Stimulated activated CD4-positive, alpha-beta T cell treated with anti-CD3 and anti-CD28 coated beads, TNF-alpha, amount 100 ng/mL, for 24 hours (primary cell): ENCODE results near the gene METTL25B.
"Not testable (repeated sequence)": the region's sequence is repeated elsewhere in the genome, so short reads cannot be mapped to it uniquely, and the experiment has no call there.

Source experiments
- DNase-seq, 3 experiments: peaks; one replicate each; pipeline ENCODE4 v3.0.0-alpha.2; 2020; ENCODE audit warnings: low read depth in 3 of 3

The METTL25B gene

GRCh38 chr1:156748670-156749418 is 20.6 kb downstream of the METTL25B start:
- no peak for DNase-seq

- DNase-seq, result no peak
Measured at GRCh38 chr1:156749419-156750118, 21.3 kb downstream of the METTL25B start.

- DNase-seq, result peak in 1 of 3 experiments; percentile 28
Measured at GRCh38 chr1:156750191-156750672, 22.0 kb downstream of the METTL25B start.

DNA sequence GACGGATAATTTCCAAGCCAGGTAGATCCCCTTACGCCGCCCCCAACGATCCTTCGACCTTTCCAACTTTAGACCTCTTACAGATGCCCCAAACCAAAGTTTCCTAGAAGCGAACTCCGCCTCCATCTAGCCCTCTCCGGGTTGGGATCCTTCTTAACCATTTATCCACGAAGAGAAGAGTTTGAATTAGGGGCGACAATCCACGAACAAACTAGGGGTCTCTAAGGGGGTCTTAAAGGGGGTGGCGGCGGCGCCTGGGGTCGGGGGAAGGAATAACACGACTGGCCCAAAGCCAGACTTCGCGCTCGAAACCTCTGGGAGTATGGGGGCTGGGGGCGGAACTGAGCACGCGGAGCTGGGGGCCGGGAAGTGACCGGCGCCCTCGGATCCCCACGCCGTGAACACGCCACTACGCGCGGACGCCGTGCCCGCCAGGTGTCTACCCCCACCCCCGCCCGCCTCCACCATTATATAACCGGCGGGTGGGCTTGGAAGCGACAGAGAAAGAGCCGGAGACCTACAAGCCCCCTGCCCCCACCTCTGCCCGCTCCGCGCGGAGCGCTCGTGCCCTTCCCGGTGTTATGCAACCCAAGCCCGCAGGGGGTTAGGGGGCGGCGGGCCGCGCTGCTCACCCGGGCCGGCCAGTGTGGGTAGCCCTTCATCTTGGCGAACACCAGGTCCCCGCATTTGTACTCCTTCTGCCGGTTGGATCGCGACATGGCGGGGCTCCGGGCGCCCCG is 22.6 kb downstream of the METTL25B start:
- no peak for DNase-seq

GRCh38 chr1:156751451-156751756 is 23.1 kb downstream of the METTL25B start, which contains the start of gene HDGF:
HDGF (minus strand) TSS chr1:156751675; CDS start chr1:156751429, 246 bp downstream.
- no peak for DNase-seq

- DNase-seq, result peak; percentile 93 to 99 (median 96)
Measured at GRCh38 chr1:156751757-156752481, 23.6 kb downstream of the METTL25B start.

DNA sequence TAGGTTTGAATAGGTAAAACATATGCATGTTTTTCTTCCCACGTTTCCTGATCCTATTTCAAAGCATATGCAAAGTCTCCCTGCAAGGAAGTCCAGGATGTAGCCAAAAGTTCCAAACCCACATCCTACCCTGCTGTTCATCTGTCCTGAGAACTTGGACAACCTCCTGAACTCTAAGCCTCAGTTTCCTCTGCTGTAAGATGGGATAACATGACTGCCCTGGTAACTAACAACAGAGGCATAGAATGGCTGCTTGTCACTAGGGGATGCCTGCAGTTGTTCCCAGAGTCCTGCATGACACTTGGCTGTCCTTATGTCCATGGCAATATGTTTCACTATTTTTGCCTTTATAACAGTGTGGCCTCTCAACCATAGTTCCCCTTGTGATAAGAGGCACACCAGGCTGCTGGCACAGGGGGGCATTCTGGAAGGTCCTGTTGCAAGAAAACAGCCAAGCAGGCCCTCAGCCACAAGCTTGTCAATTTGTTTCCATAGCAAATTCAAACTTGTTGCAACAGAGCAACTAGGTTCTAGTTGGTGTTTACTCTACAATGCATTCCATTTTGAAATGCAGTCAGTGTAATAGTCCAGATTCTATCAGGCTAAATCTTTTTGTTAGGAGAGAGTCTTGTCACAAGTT is 24.7 kb downstream of the METTL25B start:
- no peak for DNase-seq

- no peak for DNase-seq
Measured at GRCh38 chr1:156754219-156754618, 25.9 kb downstream of the METTL25B start.

DNA sequence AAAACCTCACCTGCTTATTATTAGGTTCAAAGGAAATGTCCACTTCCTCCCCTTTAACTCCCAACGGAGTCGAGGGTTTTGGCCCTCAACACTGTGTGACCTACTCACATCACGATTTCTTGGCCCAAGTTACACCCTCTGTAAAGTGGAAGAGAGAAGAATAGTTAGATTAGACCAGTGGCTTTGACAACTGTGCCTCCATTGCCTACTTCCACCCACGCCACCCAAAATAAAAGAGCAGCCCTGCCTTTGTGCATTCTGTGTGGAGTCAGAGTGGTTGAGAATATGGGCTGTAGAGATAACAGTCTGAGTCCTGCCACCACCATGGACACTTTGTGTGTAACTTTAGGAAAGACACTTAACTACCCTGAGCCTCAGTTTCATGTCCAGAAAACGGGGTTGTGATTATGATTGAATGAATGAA is 27.3 kb downstream of the METTL25B start:
- DNase-seq, result no peak

- no peak for DNase-seq
Measured at GRCh38 chr1:156756355-156756754, 28.1 kb downstream of the METTL25B start.

DNA sequence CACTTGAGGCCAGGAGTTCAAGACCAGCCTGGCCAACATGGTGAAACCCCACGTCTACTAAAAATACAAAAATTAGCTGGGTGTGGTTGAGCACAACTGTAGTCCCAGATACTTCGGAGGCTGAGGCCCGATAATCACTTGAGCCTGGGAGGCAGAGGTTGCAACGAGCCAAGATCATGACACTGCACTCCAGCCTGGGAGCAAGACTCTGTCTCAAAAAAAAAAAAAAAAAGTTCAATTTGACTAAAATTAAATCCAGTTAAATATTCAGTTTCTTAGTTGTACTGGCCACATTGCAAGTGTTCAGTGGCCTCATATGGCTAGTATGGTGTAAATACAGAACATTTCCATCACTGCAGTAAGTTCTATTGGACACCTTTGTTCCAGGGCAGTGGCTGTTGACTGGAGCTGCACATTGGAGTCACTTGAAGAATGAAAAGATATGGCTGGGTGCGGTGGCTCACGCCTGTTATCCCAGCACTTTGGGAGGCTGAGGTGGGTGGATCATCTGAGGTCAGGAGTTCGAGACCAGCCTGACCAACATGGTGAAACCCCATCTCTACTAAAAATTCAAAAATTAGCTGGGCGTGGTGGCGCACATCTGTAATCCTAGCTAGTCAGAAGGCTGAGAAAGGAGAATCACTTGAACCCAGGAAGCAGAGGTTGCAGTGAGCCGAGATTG is 29.4 kb downstream of the METTL25B start:
- DNase-seq, result not testable (repeated sequence)

- no peak for DNase-seq
Measured at GRCh38 chr1:156760092-156760795, 32.0 kb downstream of the METTL25B start.

DNA sequence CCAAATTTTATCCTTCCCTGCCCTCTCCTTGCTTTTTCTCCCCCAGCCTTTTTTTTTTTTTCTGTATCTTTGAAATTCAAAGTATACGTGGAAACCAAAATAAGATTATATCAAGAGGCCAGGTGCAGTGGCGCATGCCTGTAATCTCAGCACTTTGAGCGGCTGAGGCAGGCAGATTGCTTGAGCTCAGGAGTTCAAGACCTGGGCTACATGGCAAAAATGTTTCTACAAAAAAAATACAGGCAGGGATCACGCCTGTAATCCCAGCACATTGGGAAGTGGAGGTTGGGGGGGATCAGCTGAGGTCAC is 32.5 kb downstream of the METTL25B start:
- no peak for DNase-seq

- not testable (repeated sequence) for DNase-seq
Measured at GRCh38 chr1:156765136-156765535, 36.9 kb downstream of the METTL25B start.

DNA sequence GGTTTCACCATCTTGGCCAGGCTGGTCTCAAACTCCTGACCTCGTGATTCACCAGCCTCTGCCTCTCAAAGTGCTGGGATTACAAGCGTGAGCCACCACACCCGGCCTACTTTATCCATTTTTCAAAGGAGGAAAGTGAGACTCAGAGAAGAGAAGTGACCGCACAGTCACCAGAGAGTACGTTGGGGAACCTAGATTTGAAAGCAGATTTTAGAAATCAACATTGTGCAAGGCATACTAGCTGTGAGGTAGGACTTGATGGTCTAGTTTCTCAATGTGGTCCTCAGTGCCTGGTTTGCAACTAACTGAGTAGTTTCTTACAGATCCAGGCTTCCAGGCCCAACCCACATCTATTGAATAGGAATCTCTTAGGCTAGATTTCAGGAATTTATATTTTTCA is 37.4 kb downstream of the METTL25B start:
- DNase-seq, result no peak

DNA sequence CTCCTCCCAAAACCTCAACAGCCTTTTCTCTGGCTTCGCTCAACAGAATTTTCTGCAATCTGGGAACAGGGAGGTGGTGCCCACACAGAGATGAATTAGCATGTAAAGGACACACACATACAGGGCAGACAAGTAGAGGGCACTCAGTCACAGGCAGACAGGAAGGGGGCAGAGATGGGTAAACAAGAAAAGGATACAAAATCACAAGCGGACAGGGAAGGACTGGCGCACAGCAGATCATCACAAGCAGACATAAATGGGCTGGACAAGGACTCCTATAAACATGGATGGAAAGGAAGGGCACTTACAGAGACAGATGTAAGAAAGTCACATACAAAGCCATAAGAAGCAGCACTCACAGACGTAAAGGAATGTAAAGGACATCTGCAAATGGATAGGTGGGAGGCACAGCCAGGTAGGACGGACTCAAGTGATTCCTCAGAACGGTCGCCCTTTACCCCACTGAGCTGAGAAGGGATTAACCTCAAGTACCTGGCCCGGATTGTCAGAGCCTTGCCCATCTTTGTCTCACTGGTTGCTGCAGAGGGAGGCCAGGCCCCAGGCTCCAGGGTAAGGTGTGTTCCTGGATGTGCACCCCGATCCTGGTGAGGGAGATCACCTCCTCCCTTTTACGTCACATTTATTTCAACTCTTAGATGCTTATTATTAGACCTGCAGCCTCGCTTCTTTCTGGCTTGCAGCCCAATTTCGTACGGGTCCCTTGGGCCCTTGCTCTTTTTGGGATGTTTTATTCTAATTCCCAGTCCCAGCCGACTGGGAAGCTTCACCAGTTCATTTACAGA is 38.2 kb downstream of the METTL25B start:
- no peak for DNase-seq

GRCh38 chr1:156767101-156767878 is 39.0 kb downstream of the METTL25B start, which contains the start of gene PRCC:
PRCC (plus strand) TSS chr1:156767535; CDS start chr1:156767772, 237 bp downstream.
- DNase-seq, result peak; percentile 90 to 96 (median 96)

DNA sequence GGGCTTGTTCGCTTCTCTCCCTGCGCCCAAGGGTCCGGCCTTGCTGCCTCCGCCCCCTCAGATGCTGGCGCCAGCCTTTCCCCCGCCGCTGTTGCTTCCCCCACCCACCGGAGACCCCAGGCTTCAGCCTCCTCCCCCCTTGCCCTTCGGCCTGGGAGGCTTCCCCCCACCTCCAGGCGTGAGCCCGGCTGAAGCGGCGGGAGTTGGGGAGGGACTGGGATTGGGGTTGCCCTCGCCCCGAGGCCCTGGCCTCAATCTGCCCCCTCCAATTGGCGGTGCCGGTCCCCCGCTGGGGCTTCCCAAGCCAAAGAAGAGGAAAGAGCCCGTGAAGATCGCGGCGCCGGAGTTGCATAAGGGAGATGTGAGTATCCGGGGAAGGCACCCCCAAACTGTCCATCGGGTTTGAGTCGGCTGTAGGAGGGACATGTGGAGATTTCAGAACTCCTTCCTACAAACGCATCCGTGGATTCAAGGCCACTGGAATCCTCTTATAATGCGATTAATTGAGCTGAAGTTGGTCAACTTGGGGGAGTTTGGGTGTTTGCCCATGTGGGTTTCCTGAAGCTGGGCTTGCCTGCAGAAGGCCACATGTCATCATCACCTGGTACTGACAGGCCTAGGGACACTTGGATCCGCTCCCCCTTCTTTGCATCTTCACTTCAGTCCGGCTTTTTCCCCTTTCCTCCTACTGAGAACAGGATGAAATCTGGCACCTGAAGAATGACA is 39.8 kb downstream of the METTL25B start:
- no peak for DNase-seq
